Lower lobe of right lung (tissue), 2 donors: ENCODE results near the gene STPG4. TPM values are rescaled to one million over a fixed set of nuclear protein-coding genes. Genes with fewer than 3 reads are reported as not detected.

Experiments used
- ATAC-seq, 2 donors: fragments of 200-7000 bp; cut with Tn5 transposase; one replicate each; pipeline ENCODE4 v1.9.1; 2020 to 2022; ENCODE audit warnings: mild to moderate bottlenecking in 2 of 2, moderate library complexity in 2 of 2
- DNase-seq: peaks from one replicate; pipeline ENCODE4 v3.0.0-alpha.2; 2020
- H3K27ac ChIP-seq: fragments of 200-600 bp; one replicate; pipeline ENCODE4 v1.8.0; 2022
- H3K27me3 ChIP-seq: fragments of 200-600 bp; one replicate; pipeline ENCODE4 v1.8.0; 2022; ENCODE audit warnings: low read depth
- H3K36me3 ChIP-seq: fragments of 200-600 bp; one replicate; pipeline ENCODE4 v1.8.0; 2022; ENCODE audit warnings: mild to moderate bottlenecking
- H3K4me1 ChIP-seq: fragments of 200-600 bp; one replicate; pipeline ENCODE4 v1.8.0; 2022
- H3K4me3 ChIP-seq: fragments of 200-600 bp; one replicate; pipeline ENCODE4 v1.8.0; 2022; ENCODE audit warnings: mild to moderate bottlenecking
- H3K9me3 ChIP-seq: fragments of 200-600 bp; one replicate; pipeline ENCODE4 v1.8.0; 2022
- CTCF ChIP-seq: fragments of 200-600 bp; IDR thresholded peaks from one replicate; pipeline ENCODE4 v1.8.0; 2022; ENCODE audit warnings: antibody characterized with exemption, mild to moderate bottlenecking
- intact Hi-C: fragments of 100-400 bp; cut with DNase I; formaldehyde crosslinking; loops from one replicate; pipeline ENCODE4 v1.11.0; 2022
- total RNA-seq: library from RNA; stranded (reverse); fragmentation: NEBNext Ultra II Directional; extraction: Animal tissue kit (Norgen Biotek cat#: 25700); gene quantifications from one replicate; pipeline ENCODE4 v1.2.1, GENCODE V29; 2021
- donor health status: DM: no; HTN: yes; CAD: no; lungs with severe emphysema.

Gene STPG4
- total RNA-seq, 1 donor from 2014 or later, result 0.77 TPM

DNA sequence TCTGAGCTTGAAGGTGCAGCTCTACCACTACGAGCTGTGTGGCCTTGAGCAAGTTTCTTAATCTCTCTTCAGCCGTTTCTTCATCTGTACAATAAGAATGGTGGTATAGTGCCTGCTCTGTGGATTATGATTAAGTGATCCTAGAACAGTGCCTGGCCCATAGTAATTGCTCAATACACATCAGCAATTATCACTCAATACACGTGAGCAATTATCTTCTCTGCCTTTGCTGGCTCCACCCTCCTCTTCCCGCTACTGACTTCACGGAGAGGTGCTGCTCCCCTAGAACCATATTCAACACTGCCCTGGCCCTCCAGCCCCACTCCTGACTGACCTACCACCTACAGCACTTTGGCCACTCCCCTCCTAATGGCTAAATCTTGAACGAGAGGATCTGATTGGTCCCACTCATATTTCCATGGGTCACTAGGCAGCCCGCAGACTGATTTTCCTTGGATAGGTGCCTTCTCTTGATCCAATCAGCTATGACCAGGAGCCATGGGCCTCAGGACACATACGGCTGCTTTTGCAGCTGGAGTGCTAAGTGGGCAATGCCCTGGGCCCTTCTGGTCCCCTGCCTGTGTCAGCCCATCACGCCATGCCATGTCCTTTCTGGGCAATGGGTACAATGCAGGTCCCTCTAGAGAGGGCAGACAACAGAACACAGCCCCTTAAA, 77.5 kb downstream of the STPG4 start:
- Histone ChIP-seq H3K9me3 (no peaks in the 10 kb centered on the region), H3K27ac (peak overlapping the region; percentile 79), H3K27me3 (no peaks in the 10 kb centered on the region), H3K36me3 (peaks cover 14% of the 10 kb centered on the region), H3K4me1 (peaks cover 72% of the 10 kb centered on the region), H3K4me3 (no peak overlapping the region)
- intact Hi-C loops, result no loop called here
- DNase-seq (no peak), ATAC-seq (no peak)
- no peak for TF ChIP-seq CTCF

DNA sequence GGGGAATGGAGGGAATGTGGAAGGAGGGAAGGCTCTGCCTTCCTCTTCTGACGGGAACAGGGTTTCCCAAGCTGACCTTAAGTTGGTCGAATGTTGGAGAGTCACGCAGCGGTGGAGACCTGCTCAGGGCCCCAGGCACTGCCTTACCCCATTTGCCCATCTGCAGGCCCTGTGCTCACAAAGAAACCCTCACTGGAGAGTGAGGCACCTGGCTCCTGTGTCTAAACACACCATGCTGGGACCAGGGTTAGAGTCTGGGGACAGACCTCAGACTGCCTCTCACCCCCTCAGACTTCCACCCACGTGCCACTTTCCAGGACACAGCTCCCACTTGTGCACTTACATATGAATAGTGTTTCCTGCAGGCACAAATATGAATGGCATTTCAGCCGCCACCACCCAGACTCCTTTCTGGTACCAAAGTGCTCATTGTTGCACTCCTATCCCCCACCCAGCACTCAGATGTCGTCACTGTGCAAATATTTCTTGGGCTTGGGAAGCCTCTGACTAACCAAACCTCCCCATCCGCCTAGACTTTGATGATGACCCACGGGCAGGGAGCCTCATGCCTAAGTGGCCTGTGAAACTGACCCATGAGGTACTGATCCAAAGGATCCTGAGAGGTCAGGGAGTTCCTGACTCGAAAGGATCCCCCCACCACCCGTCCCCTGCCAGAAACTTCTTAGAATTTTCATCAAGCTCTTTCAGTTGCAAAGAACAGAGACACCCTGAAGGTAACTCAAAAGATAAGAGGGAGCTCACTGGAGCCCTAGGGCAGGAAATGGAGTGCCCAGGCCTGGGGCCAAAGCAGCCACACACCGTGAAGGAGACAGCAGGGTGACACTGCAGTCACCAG, 78.3 kb downstream of the STPG4 start:
- no peak overlapping the region for H3K4me3 ChIP-seq
- H3K4me1 ChIP-seq, result peaks cover 79% of the 10 kb centered on the region
- no peaks in the 10 kb centered on the region for H3K9me3 ChIP-seq
- peak; percentile 71 to 84 for ATAC-seq
- H3K36me3 ChIP-seq, result peaks cover 14% of the 10 kb centered on the region
- peak; percentile 73 for DNase-seq
- H3K27me3 ChIP-seq, result no peaks in the 10 kb centered on the region
- H3K27ac ChIP-seq, result peak overlapping the region; percentile 79
- intact Hi-C loops, result no loop called here
- TF ChIP-seq CTCF, result no peak

GRCh38 chr2:47076126-47076506, 79.0 kb downstream of the STPG4 start:
- no peak overlapping the region for H3K4me3 ChIP-seq
- DNase-seq, result no peak
- intact Hi-C loops, result no loop called here
- peak overlapping the region; percentile 79 for H3K27ac ChIP-seq
- peaks cover 86% of the 10 kb centered on the region for H3K4me1 ChIP-seq
- no peaks in the 10 kb centered on the region for H3K9me3 ChIP-seq
- H3K27me3 ChIP-seq, result no peaks in the 10 kb centered on the region
- TF ChIP-seq CTCF, result no peak
- peaks cover 14% of the 10 kb centered on the region for H3K36me3 ChIP-seq
- no peak for ATAC-seq

- Histone ChIP-seq H3K27ac (peak overlapping the region; percentile 79), H3K4me1 (peaks cover 88% of the 10 kb centered on the region)
- no peak for DNase-seq
Measured at GRCh38 chr2:47075361-47076125, 79.6 kb downstream of the STPG4 start.

More at GRCh38 chr2:47075361-47076125, 79.6 kb downstream of the STPG4 start:
- no peaks in the 10 kb centered on the region for H3K9me3 ChIP-seq
- intact Hi-C loops, result no loop called here
- H3K36me3 ChIP-seq, result peaks cover 14% of the 10 kb centered on the region
- no peaks in the 10 kb centered on the region for H3K27me3 ChIP-seq
- no peak for ATAC-seq
- H3K4me3 ChIP-seq, result no peak overlapping the region
- TF ChIP-seq CTCF, result no peak
